ENCODE data around the gene NBL1.

NBL1 gene

DNA sequence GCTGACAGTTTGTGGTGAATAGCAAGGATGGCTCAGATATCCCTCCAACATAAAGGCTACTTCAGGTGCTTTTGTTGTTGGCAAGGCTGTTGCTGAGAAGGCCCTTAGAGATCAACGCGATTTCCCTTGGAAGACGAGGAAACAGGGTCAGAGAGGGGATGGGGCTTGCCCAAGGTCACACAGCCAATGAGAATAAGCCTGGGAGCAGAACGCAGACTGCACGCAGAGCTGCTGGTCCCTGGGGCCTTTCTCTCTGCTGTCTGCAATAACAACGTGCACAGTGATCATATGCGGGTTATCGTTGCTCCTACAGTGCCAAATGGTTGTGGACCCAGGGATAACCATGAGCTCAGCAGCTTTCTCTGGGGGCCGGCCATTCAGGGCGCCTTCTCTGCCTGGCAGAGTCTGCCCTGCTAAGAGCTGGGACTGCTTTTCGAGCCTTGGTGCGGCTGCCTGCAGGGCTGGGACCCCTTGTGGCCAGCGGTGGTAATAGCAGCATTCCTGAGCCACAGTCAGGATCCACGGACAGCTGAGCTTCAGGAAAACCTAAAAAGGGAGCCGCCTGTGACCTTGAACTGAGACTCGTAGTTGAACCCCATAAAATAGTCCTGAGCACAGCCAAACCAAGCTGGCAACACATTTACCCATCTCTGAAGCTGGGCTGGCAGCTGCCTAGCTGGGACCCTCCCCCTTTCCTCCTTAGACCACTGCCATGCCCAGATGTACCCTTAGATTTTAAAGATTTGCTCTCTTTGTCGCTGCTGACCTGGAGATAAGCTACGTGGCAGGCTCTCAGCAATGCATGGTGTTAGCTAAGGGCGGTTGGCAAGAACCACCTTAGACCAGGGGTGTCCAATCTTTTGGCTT lies 60.4 kb downstream of the NBL1 start:
- DNase-seq, result peak; percentile 12

DNA sequence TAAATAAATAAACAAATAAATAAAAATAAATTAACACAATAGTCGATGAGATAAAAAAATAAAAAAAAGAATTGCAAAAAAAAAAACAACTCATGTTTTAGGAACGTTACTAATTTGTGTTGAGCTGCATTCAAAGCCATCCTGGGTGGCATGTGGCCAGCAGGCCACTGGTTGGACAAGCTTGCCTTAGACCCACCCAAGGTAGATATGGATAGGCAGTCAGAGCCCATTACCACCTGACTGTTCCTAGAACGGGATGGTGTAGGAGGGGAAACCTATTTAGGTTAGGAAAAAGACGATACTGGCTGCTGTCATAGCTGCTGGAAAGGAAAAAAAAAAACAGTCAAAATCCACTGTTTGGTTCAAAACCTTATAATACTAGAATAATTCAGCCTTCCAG lies 61.4 kb downstream of the NBL1 start:
- no peak for DNase-seq

DNA sequence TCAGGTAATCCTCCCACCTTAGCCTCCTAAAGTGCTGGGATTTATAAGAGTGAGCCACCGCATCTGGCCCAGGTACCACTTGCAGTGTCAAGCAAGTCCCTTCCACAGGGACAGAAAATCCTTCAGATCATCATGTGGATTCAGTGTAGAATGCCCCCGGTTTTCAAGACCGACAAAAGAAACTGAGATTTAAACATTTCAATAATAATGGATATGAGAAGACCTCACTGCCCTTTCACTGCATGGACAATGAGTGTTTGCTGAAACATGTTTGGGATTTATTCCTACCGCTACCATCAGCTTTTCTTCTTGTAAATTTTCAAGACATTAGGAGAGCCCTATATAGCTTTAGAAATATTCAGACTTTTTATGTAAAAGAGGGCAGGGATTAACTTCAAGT lies 62.0 kb downstream of the NBL1 start:
- DNase-seq, result no peak
